Ishikawa (cell line): Measurements from ENCODE around the gene HIBADH.

Experiments used
- CEBPB ChIP-seq: IDR thresholded peaks from 2 replicates; pipeline ENCODE4 v1.6.1; 2012
- CREB1 ChIP-seq: IDR thresholded peaks from 2 replicates; pipeline ENCODE4 v1.6.1; 2012; ENCODE audit warnings: low read depth
- EGR1 ChIP-seq: IDR thresholded peaks from 2 replicates; pipeline ENCODE4 v1.6.1; 2012
- EP300 ChIP-seq: IDR thresholded peaks from 2 replicates; pipeline ENCODE4 v1.6.1; 2012; ENCODE audit warnings: borderline replicate concordance
- FOXM1 ChIP-seq: IDR thresholded peaks from 2 replicates; pipeline ENCODE4 v1.6.1; 2012; ENCODE audit warnings: low read depth, borderline replicate concordance
- MAX ChIP-seq: IDR thresholded peaks from 2 replicates; pipeline ENCODE4 v1.6.1; 2012
- NFIC ChIP-seq: IDR thresholded peaks from 2 replicates; pipeline ENCODE4 v1.6.1; 2012
- RAD21 ChIP-seq: IDR thresholded peaks from 2 replicates; pipeline ENCODE4 v1.6.1; 2012; ENCODE audit warnings: low read depth
- REST ChIP-seq: IDR thresholded peaks from 2 replicates; pipeline ENCODE4 v1.6.1; 2012; ENCODE audit warnings: low read depth, mild to moderate bottlenecking
- TAF1 ChIP-seq: IDR thresholded peaks from 2 replicates; pipeline ENCODE4 v1.6.1; 2012; ENCODE audit warnings: low read depth, mild to moderate bottlenecking
- TCF12 ChIP-seq: IDR thresholded peaks from 2 replicates; pipeline ENCODE4 v1.6.1; 2012; ENCODE audit warnings: low read depth
- TEAD4 ChIP-seq: IDR thresholded peaks from 2 replicates; pipeline ENCODE4 v1.6.1; 2012
- USF1 ChIP-seq: IDR thresholded peaks from 2 replicates; pipeline ENCODE4 v1.6.1; 2012
- YY1 ChIP-seq: IDR thresholded peaks from 2 replicates; pipeline ENCODE4 v1.6.1; 2012; ENCODE audit warnings: low read depth
- ZBTB7A ChIP-seq: IDR thresholded peaks from 2 replicates; pipeline ENCODE4 v1.6.1; 2012; ENCODE audit warnings: low read depth

The HIBADH gene

GRCh38 chr7:27533652-27534081 lies 129.0 kb downstream of the HIBADH start:
- TF ChIP-seq EP300 (no peak), NFIC (no peak), CEBPB (no peak), TAF1 (no peak), CREB1 (no peak), EGR1 (no peak), TEAD4 (no peak), MAX (no peak), RAD21 (no peak), FOXM1 (no peak), TCF12 (no peak), ZBTB7A (no peak)

- TF ChIP-seq EP300 (no peak), NFIC (no peak), EGR1 (no peak), RAD21 (no peak), FOXM1 (no peak), TCF12 (no peak), MAX (no peak)
Observed at GRCh38 chr7:27532314-27532713, 130.4 kb downstream of the HIBADH start.

GRCh38 chr7:27527348-27527714 lies 135.4 kb downstream of the HIBADH start:
- no peak for TF ChIP-seq CEBPB
- no peak for TF ChIP-seq FOXM1
- no peak for TF ChIP-seq ZBTB7A
- TF ChIP-seq YY1, result no peak
- TF ChIP-seq NFIC, result no peak
- no peak for TF ChIP-seq RAD21
- no peak for TF ChIP-seq TEAD4
- TF ChIP-seq EP300, result no peak
- TF ChIP-seq TAF1, result no peak
- no peak for TF ChIP-seq USF1
- no peak for TF ChIP-seq REST
- no peak for TF ChIP-seq EGR1
- TF ChIP-seq MAX, result no peak

GRCh38 chr7:27526611-27527347 lies 135.9 kb downstream of the HIBADH start:
- TF ChIP-seq NFIC (no peak), TEAD4 (no peak), TCF12 (no peak), RAD21 (no peak), YY1 (no peak), USF1 (no peak), CREB1 (no peak), CEBPB (no peak), FOXM1 (no peak), TAF1 (no peak), ZBTB7A (no peak), EGR1 (no peak), REST (no peak), EP300 (no peak), MAX (no peak)

GRCh38 chr7:27526131-27526530 lies 136.6 kb downstream of the HIBADH start:
- TF ChIP-seq TAF1 (no peak), RAD21 (no peak), ZBTB7A (no peak), TEAD4 (no peak)

GRCh38 chr7:27523321-27523720 lies 139.4 kb downstream of the HIBADH start:
- TF ChIP-seq TAF1 (no peak), YY1 (no peak), TCF12 (no peak), NFIC (no peak), REST (no peak), FOXM1 (no peak), CREB1 (no peak), USF1 (no peak), EGR1 (no peak), RAD21 (no peak)
